H1 (cell line): ENCODE results near the gene ASGR1. TPM values are rescaled to one million over a fixed set of nuclear protein-coding genes. Genes with fewer than 3 reads are reported as not detected.

ENCODE experiments used
- CREB1 ChIP-seq: IDR thresholded peaks from 2 replicates; pipeline ENCODE4 v1.6.1; 2012; ENCODE audit warnings: inconsistent platforms
- HDAC2 ChIP-seq, 2 experiments: fragments of 300-600 bp in 1 of 2; sonication (generic) in 1 of 2; IDR thresholded peaks; 2 replicates each; pipeline ENCODE4 v1.6.1; 2011 to 2012; ENCODE audit warnings: low read depth in 2 of 2, low read length in 2 of 2, mild to moderate bottlenecking in 2 of 2, moderate library complexity in 2 of 2, borderline replicate concordance in 1 of 2, inconsistent platforms in 1 of 2
- polyA plus RNA-seq, 7 experiments: library from polyadenylated mRNA; depleted of rRNA in 3 of 7; stranded (reverse) in 5 of 7; unstranded in 2 of 7; fragments of >200 nt in 5 of 7; fragments of 200-250 nt in 2 of 7; gene quantifications; 1 replicate in 5 of 7; 2 replicates in 1 of 7; 4 replicates in 1 of 7; pipeline versions ENCODE4 v1.2.1 to v1.2.3, GENCODE V29; 2011 to 2013; ENCODE audit warnings: missing spikeins in 2 of 7, mixed read lengths in 2 of 7
- total RNA-seq: library from RNA; stranded (reverse); fragmentation: NEBNext Ultra II Directional; extraction: Animal tissue kit (Norgen Biotek cat#: 25700); gene quantifications from 2 replicates; pipeline ENCODE4 v1.2.1, GENCODE V29; 2021
- TF ChIP-seq, protein P1 (sequence below): fragments of 300-600 bp; sonication (generic); IDR thresholded peaks from 2 replicates; pipeline ENCODE4 v1.7.1; 2012; ENCODE audit warnings: low read length, moderate library complexity, mild to moderate bottlenecking, inconsistent platforms; ENCODE audit not compliant: insufficient replicate concordance
- TF ChIP-seq, protein P2 (sequence below), 3 experiments: IDR thresholded peaks; 1 replicate in 2 of 3; 2 replicates in 1 of 3; pipeline versions ENCODE4 v1.5.1 to v1.6.1; 2011; ENCODE audit warnings: low read length in 3 of 3, mild to moderate bottlenecking in 3 of 3, inconsistent platforms in 2 of 3, low read depth in 1 of 3, moderate library complexity in 1 of 3; ENCODE audit not compliant: insufficient read depth in 1 of 3; ENCODE audit errors: control extremely low read depth in 1 of 3
- TF ChIP-seq, protein P3 (sequence below): IDR thresholded peaks from 2 replicates; pipeline ENCODE4 v1.6.1; 2012; ENCODE audit warnings: low read length, inconsistent platforms

The ASGR1 gene
- total and polyA plus RNA-seq, 2 of the 8 experiments (the other 6 are each of a cell fraction or from before 2014, with no cell fraction given): 10.8 to 14.5 TPM

GRCh38 chr17:7220593-7221277 is 41.6 kb upstream of the ASGR1 start (continued):
- TF ChIP-seq, protein P1, sequence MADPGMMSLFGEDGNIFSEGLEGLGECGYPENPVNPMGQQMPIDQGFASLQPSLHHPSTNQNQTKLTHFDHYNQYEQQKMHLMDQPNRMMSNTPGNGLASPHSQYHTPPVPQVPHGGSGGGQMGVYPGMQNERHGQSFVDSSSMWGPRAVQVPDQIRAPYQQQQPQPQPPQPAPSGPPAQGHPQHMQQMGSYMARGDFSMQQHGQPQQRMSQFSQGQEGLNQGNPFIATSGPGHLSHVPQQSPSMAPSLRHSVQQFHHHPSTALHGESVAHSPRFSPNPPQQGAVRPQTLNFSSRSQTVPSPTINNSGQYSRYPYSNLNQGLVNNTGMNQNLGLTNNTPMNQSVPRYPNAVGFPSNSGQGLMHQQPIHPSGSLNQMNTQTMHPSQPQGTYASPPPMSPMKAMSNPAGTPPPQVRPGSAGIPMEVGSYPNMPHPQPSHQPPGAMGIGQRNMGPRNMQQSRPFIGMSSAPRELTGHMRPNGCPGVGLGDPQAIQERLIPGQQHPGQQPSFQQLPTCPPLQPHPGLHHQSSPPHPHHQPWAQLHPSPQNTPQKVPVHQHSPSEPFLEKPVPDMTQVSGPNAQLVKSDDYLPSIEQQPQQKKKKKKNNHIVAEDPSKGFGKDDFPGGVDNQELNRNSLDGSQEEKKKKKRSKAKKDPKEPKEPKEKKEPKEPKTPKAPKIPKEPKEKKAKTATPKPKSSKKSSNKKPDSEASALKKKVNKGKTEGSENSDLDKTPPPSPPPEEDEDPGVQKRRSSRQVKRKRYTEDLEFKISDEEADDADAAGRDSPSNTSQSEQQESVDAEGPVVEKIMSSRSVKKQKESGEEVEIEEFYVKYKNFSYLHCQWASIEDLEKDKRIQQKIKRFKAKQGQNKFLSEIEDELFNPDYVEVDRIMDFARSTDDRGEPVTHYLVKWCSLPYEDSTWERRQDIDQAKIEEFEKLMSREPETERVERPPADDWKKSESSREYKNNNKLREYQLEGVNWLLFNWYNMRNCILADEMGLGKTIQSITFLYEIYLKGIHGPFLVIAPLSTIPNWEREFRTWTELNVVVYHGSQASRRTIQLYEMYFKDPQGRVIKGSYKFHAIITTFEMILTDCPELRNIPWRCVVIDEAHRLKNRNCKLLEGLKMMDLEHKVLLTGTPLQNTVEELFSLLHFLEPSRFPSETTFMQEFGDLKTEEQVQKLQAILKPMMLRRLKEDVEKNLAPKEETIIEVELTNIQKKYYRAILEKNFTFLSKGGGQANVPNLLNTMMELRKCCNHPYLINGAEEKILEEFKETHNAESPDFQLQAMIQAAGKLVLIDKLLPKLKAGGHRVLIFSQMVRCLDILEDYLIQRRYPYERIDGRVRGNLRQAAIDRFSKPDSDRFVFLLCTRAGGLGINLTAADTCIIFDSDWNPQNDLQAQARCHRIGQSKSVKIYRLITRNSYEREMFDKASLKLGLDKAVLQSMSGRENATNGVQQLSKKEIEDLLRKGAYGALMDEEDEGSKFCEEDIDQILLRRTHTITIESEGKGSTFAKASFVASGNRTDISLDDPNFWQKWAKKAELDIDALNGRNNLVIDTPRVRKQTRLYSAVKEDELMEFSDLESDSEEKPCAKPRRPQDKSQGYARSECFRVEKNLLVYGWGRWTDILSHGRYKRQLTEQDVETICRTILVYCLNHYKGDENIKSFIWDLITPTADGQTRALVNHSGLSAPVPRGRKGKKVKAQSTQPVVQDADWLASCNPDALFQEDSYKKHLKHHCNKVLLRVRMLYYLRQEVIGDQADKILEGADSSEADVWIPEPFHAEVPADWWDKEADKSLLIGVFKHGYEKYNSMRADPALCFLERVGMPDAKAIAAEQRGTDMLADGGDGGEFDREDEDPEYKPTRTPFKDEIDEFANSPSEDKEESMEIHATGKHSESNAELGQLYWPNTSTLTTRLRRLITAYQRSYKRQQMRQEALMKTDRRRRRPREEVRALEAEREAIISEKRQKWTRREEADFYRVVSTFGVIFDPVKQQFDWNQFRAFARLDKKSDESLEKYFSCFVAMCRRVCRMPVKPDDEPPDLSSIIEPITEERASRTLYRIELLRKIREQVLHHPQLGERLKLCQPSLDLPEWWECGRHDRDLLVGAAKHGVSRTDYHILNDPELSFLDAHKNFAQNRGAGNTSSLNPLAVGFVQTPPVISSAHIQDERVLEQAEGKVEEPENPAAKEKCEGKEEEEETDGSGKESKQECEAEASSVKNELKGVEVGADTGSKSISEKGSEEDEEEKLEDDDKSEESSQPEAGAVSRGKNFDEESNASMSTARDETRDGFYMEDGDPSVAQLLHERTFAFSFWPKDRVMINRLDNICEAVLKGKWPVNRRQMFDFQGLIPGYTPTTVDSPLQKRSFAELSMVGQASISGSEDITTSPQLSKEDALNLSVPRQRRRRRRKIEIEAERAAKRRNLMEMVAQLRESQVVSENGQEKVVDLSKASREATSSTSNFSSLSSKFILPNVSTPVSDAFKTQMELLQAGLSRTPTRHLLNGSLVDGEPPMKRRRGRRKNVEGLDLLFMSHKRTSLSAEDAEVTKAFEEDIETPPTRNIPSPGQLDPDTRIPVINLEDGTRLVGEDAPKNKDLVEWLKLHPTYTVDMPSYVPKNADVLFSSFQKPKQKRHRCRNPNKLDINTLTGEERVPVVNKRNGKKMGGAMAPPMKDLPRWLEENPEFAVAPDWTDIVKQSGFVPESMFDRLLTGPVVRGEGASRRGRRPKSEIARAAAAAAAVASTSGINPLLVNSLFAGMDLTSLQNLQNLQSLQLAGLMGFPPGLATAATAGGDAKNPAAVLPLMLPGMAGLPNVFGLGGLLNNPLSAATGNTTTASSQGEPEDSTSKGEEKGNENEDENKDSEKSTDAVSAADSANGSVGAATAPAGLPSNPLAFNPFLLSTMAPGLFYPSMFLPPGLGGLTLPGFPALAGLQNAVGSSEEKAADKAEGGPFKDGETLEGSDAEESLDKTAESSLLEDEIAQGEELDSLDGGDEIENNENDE: no peak
- TF ChIP-seq HDAC2 (IDR thresholded peaks at IDR 0.05; ENCODE audit: borderline replicate concordance in 1 of 2, low read depth in 2 of 2, low read length in 2 of 2) (no peak), CREB1 (no peak; the same call in 1 of the 2 replicates)
- TF ChIP-seq, protein P2, sequence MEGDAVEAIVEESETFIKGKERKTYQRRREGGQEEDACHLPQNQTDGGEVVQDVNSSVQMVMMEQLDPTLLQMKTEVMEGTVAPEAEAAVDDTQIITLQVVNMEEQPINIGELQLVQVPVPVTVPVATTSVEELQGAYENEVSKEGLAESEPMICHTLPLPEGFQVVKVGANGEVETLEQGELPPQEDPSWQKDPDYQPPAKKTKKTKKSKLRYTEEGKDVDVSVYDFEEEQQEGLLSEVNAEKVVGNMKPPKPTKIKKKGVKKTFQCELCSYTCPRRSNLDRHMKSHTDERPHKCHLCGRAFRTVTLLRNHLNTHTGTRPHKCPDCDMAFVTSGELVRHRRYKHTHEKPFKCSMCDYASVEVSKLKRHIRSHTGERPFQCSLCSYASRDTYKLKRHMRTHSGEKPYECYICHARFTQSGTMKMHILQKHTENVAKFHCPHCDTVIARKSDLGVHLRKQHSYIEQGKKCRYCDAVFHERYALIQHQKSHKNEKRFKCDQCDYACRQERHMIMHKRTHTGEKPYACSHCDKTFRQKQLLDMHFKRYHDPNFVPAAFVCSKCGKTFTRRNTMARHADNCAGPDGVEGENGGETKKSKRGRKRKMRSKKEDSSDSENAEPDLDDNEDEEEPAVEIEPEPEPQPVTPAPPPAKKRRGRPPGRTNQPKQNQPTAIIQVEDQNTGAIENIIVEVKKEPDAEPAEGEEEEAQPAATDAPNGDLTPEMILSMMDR (IDR thresholded peaks at IDR 0.05; ENCODE audit: control extremely low read depth in 1 of 3, insufficient read depth in 1 of 3, low read depth in 1 of 3, low read length in 3 of 3): peak; percentile 53 to 78 (median 77)
- TF ChIP-seq, protein P3, sequence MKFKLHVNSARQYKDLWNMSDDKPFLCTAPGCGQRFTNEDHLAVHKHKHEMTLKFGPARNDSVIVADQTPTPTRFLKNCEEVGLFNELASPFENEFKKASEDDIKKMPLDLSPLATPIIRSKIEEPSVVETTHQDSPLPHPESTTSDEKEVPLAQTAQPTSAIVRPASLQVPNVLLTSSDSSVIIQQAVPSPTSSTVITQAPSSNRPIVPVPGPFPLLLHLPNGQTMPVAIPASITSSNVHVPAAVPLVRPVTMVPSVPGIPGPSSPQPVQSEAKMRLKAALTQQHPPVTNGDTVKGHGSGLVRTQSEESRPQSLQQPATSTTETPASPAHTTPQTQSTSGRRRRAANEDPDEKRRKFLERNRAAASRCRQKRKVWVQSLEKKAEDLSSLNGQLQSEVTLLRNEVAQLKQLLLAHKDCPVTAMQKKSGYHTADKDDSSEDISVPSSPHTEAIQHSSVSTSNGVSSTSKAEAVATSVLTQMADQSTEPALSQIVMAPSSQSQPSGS: no peak
